ENCODE measurements around the gene MAPK8IP3.
"Not testable (repeated sequence)": the region's sequence is repeated elsewhere in the genome, so short reads cannot be mapped to it uniquely, and the experiment has no call there.

MAPK8IP3 gene

GRCh38 chr16:1729026-1729425 is 23.0 kb downstream of the MAPK8IP3 start:
- TF ChIP-seq POLR2A (IDR thresholded peaks at IDR 0.05; ENCODE audit: low read length) = no peak
- TF ChIP-seq GATA1 (IDR thresholded peaks at IDR 0.05; ENCODE audit: low read depth, low read length) = no peak
- no peak for DNase-seq

- TF ChIP-seq POLR2A (IDR thresholded peaks at IDR 0.05; ENCODE audit: low read length) = no peak
- no peak for TF ChIP-seq GATA1 (IDR thresholded peaks at IDR 0.05; ENCODE audit: low read depth, low read length)
- DNase-seq = no peak
These were observed 23.4 kb downstream of the MAPK8IP3 start for GRCh38 chr16:1729445-1729844.

- no peak for TF ChIP-seq POLR2A (IDR thresholded peaks at IDR 0.05; ENCODE audit: low read length)
- TF ChIP-seq GATA1 (IDR thresholded peaks at IDR 0.05; ENCODE audit: low read depth, low read length) = no peak
- DNase-seq = no peak
These were observed 25.1 kb downstream of the MAPK8IP3 start for GRCh38 chr16:1731073-1731472.

- no peak for DNase-seq
- TF ChIP-seq GATA1 (IDR thresholded peaks at IDR 0.05; ENCODE audit: low read depth, low read length) (no peak), POLR2A (IDR thresholded peaks at IDR 0.05; ENCODE audit: low read length) (no peak)
These were observed 25.6 kb downstream of the MAPK8IP3 start for GRCh38 chr16:1731603-1732002.

- DNase-seq = no peak
- TF ChIP-seq GATA1 (IDR thresholded peaks at IDR 0.05; ENCODE audit: low read depth, low read length) (no peak), POLR2A (IDR thresholded peaks at IDR 0.05; ENCODE audit: low read length) (no peak)
These were observed 26.1 kb downstream of the MAPK8IP3 start for GRCh38 chr16:1732071-1732470.

GRCh38 chr16:1732551-1732987 is 26.6 kb downstream of the MAPK8IP3 start:
- DNase-seq = not testable (repeated sequence)

- TF ChIP-seq POLR2A (IDR thresholded peaks at IDR 0.05; ENCODE audit: low read length) = no peak
- TF ChIP-seq GATA1 (IDR thresholded peaks at IDR 0.05; ENCODE audit: low read depth, low read length) = no peak
- no peak for DNase-seq
These were observed 28.1 kb downstream of the MAPK8IP3 start for GRCh38 chr16:1734123-1734522.

- TF ChIP-seq POLR2A (IDR thresholded peaks at IDR 0.05; ENCODE audit: low read length) (no peak), GATA1 (IDR thresholded peaks at IDR 0.05; ENCODE audit: low read depth, low read length) (no peak)
- no peak for DNase-seq
These were observed 28.8 kb downstream of the MAPK8IP3 start for GRCh38 chr16:1734816-1735215.

- no peak for DNase-seq
- TF ChIP-seq GATA1 (IDR thresholded peaks at IDR 0.05; ENCODE audit: low read depth, low read length) (no peak), POLR2A (IDR thresholded peaks at IDR 0.05; ENCODE audit: low read length) (no peak)
These were observed 34.2 kb downstream of the MAPK8IP3 start for GRCh38 chr16:1740234-1740633.

- TF ChIP-seq GATA1 (IDR thresholded peaks at IDR 0.05; ENCODE audit: low read depth, low read length) (no peak), POLR2A (IDR thresholded peaks at IDR 0.05; ENCODE audit: low read length) (no peak)
- no peak for DNase-seq
These were observed 34.9 kb downstream of the MAPK8IP3 start for GRCh38 chr16:1740781-1741490.

- TF ChIP-seq GATA1 (IDR thresholded peaks at IDR 0.05; ENCODE audit: low read depth, low read length) = no peak
- no peak for TF ChIP-seq POLR2A (IDR thresholded peaks at IDR 0.05; ENCODE audit: low read length)
These were observed 35.7 kb downstream of the MAPK8IP3 start for GRCh38 chr16:1741553-1742165.

GRCh38 chr16:1743376-1744337 is 37.7 kb downstream of the MAPK8IP3 start:
- TF ChIP-seq GATA1 (IDR thresholded peaks at IDR 0.05; ENCODE audit: low read depth, low read length) (no peak), POLR2A (IDR thresholded peaks at IDR 0.05; ENCODE audit: low read length) (no peak)
- DNase-seq = no peak

More at GRCh38 chr16:1741553-1742165, 35.7 kb downstream of the MAPK8IP3 start:
- DNase-seq = no peak

- no peak for DNase-seq
- no peak for TF ChIP-seq POLR2A (IDR thresholded peaks at IDR 0.05; ENCODE audit: low read length)
- no peak for TF ChIP-seq GATA1 (IDR thresholded peaks at IDR 0.05; ENCODE audit: low read depth, low read length)
These were observed 38.4 kb downstream of the MAPK8IP3 start for GRCh38 chr16:1744338-1744840.

Data from erythroblast (primary cell).